ENCODE results near the gene COP1.
"Not testable (repeated sequence)": the region's sequence is repeated elsewhere in the genome, so short reads cannot be mapped to it uniquely, and the experiment has no call there.

Gene COP1

DNA sequence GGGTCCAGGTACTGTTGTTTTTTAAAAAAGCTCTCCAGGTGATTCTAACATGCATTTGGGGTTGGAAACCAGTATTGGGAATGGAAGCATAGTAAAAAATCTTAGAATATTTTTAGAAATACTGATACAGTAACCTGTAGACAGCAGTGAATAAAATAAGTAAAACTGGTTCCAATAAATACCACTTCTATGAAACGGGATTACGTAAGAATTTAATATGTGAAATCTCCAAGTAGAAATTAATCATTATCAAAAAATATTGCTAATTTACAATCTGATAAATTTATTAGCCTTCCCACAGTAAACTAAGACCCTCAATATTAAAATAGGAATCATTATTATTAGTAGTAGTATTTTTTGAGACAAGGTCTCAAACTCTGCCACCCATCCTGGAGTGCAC, 177.5 kb downstream of the COP1 start:
- DNase-seq, result no peak

DNA sequence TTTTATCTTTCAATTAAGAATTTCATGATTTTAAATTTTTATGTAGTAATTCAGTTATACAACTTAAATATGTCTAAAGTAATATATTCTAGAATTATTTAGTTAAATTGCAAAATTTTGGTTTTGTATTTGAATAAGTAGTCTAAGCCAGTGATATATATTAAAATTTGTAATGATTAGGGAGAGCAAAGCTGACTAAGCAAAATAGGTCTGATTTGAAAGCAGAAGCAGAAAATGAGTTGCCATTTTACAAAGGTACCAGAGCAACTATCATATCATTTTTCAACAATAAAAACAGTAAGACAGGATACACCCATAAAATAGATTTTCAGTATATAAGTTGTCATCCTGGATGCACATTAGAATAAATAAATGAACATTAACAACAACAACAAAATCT, 177.9 kb downstream of the COP1 start:
- no peak for DNase-seq

DNA sequence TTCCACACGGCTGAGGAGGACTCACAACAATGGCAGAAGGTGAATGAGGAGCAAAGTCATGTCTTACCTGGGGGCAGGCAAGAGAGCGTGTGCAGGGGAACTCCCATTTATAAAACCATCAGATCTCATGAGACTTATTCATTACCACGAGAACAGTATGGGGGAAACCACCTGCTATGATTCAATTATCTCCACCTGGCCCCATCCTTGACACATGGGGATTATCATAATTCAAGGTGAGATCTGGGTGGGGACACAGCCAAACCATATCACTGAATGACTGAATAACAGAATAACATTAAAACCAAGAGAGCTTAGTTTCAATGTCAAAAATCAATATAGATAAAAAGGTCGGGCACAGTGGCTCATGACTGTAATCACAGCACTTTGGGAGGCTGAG, 179.2 kb downstream of the COP1 start:
- DNase-seq, result not testable (repeated sequence)

DNA sequence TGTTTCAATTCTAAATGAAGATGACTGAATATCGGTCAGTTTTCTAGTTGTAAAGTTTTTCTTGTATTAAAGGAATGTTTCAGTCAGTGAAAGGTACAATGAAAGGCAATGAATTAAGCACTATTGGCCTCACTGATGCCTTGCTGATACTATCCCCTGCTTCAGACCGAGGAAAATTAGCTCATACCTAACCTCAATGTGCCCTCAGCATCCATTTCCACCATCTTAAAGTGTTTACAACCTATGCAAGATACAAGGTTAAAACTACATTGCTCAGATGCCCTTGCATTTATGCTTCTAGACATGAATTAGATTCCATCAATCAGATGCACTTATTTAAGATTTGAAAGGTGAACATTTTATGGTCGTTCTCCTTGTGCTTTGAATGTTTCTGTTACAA, 184.5 kb downstream of the COP1 start:
- no peak for DNase-seq

- no peak for DNase-seq
Observed at GRCh38 chr1:176017722-176018121, 189.4 kb downstream of the COP1 start.

GRCh38 chr1:176009951-176010350, 197.1 kb downstream of the COP1 start:
- DNase-seq, result no peak

DNA sequence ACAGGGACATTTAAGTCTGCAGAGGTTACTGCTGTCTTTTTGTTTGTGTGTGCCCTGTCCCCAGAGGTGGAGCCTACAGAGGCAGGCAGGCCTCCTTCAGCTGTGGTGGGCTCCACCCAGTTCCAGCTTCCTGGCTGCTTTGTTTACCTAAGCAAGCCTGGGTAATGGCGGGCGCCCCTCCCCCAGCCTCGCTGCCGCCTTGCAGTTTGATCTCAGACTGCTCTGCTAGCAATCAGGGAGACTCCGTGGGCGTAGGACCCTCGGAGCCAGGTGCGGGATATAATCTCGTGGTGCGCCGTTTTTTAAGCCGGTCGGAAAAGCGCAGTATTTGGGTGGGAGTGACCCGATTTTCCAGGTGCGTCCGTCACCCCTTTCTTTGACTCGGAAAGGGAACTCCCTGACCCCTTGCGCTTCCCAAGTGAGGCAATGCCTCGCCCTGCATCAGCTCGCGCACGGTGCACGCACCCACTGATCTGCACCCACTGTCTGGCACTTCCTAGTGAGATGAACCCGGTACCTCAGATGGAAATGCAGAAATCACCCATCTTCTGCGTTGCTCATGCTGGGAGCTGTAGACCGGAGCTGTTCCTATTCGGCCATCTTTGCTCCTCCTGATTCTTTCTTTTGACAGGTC, 199.2 kb downstream of the COP1 start:
- DNase-seq, result not testable (repeated sequence)

DNA sequence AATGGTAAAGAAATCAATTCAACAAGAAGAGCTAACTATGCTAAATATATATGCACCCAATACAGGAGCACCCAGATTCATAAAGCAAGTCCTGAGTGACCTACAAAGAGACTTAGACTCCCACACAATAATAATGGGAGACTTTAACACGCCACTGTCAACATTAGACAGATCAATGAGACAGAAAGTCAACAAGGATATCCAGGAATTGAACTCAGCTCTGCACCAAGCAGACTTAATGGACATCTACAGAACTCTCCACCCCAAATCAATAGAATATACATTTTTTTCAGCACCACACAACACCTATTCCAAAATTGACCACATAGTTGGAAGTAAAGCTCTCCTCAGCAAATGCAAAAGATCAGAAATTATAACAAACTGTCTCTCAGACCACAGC, 212.4 kb downstream of the COP1 start:
- DNase-seq, result not testable (repeated sequence)

DNA sequence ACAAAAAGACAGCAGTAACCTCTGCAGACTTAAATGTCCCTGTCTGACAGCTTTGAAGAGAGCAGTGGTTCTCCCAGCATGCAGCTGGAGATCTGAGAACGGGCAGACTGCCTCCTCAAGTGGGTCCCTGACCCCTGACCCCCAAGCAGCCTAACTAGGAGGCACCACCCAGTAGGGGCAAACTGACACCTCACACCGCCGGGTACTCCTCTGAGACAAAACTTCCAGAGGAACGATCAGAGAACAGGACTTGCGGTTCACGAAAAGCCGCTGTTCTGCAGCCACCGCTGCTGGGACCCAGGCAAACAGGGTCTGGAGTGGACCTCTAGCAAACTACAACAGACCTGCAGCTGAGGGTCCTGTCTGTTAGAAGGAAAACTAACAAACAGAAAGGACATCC, 214.3 kb downstream of the COP1 start:
- DNase-seq, result not testable (repeated sequence)

DNA sequence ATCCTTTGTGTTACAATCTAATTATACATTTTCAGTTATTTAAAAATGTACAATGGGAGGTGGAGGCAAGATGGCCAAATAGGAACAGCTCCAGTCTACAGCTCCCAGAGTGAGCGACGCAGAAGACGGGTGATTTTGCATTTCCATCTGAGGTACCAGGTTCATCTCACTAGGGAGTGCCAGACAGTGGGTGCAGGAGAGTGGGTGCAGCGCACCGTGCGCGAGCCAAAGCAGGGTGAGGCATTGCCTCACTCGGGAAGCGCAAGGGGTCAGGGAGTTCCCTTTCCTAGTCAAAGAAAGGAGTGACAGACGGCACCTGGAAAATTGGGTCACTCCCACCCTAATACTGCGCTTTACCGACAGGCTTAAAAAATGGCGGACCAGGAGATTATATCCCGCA, 214.9 kb downstream of the COP1 start:
- not testable (repeated sequence) for DNase-seq

DNA sequence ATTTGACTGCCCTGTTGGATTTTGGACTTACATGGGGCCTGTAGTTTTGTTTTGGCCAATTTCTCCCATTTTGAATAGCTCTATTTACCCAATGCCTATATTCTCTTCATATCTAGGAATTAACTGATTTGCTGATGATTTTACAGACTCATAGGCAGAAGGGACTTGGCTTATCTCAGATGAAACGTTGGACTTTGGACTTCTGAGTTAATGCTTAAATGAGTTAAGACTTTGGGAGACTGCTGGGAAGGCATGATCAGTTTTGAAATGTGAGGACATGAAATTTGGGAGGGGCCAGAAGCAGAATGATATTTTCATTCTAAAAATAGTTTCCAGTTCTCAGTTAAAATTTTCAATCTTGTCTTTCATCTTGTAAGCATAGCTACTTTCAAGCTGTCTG, 222.3 kb downstream of the COP1 start:
- DNase-seq, result no peak

DNA sequence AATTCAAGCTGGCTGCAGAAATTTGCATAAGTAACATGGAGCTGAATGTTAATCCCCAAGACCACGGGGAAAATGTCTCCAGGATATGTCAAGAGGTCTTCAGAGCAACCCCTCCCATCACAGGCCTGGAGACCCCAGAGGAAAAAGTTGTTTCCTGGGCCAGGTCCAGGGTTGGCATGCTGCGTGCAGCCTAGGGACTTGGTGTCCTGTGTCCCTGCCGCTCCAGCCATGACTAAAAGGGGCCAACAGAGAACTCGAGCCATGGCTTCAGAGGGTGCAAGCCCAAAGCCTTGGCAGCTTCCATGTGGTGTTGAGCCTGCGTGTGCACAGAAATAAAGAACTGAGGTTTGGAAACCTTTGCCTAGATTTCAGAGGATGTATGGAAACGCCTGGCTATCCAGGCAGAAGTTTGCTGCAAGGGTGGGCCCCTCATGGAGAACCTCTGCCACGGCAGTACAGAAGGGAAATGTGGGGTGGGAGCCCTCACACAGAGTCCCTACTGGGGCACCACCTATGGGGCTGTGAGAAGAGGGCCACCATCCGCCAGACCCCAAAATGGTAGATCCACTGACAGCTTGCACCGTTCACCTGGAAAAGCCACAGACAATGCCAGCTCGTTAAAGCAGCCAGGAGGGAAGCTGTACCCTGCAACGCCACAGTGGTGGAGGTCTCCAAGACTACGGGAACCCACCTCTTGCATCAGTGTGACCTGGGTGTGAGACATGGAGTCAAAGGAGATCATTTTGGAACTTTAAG, 222.9 kb downstream of the COP1 start:
- no peak for DNase-seq

DNA sequence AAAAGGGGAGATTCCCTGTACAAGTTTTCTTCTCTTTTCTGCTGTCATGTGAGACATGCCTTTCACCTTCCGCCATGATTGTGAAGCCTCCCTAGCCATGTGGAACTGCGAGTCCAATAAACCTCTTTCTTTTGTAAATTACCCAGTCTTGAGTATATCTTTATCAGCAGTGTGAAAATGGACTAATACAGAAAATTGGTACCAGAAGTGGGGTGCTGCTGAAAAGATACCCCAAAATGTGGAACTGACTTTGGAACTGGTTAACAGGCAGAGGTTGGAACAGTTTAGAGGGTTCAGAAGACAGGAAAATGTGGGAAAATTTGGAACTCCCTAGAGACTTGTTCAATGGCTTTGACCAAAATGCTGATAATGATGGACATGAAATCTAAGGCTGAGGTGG, 223.7 kb downstream of the COP1 start:
- DNase-seq, result not testable (repeated sequence)

DNA sequence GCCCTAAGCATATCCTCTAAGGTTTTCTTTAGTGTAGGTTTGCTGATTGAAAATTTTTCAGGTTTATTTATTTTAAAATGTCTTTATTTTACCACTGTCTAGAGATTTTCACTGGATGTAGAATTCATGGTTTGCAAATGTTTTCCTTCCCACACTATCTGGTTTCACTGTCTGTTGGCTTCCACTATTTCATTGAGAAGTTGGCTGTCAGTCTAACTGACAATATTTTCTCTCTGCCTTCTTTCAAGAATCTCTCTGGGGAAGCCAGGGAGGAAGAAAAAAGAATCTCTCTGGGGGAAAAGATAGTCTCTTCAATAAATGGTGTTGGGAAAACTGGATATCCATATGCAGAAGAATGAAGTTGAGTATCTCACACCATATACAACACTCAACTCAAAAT, 226.0 kb downstream of the COP1 start:
- DNase-seq, result no peak

DNA sequence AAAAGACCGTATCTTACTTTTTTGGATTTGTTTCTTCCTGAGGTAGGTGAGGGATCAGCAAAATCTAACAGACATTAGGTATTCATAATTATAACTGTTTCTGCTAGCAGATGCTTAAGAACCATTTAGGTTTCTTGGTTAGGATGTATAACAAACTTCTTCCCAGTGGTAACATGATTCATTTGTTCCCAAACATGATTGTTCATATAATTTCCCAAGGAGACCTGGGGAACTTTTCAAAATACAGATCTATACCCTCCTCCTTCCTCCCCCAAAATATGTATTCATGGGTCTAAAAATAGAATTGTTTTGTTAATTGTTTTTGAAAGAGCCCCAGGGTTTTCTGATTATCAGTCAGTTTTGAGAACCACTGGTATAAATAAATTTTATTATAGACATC, 228.2 kb downstream of the COP1 start:
- DNase-seq, result no peak

DNA sequence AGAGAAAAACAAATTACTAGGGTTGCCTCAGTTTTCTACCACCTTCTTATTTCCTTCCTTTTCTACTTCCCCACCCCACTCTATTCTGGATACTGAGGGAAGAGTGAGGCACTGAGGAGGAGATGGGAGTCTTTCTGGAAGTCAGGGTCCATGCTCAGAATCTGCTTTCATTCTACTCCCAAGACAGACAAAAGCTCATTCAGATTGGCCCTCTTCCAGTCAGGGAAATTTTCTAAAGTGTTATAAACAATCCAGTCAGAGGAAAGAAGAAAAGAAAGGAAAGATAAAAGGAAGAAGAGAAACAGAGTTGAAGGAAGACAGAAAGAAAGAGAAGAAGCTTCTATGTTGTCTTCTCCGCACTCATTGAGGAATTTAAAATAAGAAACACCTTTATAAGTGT, 228.6 kb downstream of the COP1 start:
- no peak for DNase-seq

DNA sequence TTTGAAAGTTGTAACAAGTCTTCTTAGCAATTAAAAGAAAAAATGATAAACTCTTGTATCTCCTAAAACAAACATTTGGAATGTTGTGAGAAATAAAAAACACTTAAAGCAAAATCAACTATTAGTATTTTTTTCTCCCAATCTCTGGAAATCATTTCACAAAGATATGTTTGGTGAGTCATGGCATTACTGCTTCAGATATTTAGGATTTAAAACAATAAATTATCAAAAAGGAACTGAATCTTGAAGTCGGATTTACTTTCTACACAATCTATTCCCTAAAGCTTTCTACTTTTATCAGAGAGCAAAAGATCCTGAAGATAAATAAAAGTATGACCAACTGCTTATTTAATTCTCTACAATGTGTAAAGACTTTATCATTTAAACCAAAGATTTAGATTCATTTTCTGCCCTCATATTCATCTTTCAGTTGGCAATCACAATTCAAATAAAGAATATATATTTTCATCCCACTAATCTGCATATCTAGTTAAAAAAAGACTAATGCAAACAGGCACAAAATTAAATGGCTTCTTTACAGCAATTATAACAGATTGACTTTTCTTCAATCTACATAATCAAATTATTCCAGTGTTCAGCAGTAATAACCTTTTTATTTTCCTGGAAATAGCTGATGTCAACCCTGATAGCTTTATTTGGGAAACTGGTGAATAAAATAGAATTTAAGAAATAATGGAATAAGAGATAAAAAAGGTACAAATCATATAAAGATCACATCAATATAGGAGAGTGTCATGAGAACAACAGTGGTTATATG, 230.0 kb downstream of the COP1 start:
- DNase-seq, result no peak

- no peak for DNase-seq
Observed at GRCh38 chr1:175969231-175969630, 237.9 kb downstream of the COP1 start.

- DNase-seq, result no peak
Observed at GRCh38 chr1:175968486-175969172, 238.5 kb downstream of the COP1 start.

DNA sequence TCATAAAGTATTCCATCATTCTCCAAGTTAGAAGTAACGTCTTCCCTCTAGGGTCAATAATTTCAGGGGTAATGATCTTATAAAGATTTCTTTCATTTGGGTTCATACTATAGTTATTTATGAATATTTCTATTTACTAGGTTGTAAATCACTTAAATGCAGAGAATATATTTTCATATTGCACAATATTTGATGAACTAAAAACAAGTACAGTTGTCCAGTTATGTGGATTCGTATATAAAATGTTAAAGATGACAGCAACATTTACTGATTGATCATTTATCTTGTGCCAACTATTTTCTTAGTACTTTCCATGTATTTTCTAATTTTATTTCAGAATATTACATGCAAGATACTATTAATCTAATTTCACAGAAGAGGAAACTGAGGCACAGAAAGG, 243.3 kb downstream of the COP1 start:
- no peak for DNase-seq

GRCh38 chr1:175960169-175960568, 246.9 kb downstream of the COP1 start:
- DNase-seq, result no peak

GRCh38 chr1:175951627-175952026, 255.5 kb downstream of the COP1 start:
- DNase-seq, result no peak

DNA sequence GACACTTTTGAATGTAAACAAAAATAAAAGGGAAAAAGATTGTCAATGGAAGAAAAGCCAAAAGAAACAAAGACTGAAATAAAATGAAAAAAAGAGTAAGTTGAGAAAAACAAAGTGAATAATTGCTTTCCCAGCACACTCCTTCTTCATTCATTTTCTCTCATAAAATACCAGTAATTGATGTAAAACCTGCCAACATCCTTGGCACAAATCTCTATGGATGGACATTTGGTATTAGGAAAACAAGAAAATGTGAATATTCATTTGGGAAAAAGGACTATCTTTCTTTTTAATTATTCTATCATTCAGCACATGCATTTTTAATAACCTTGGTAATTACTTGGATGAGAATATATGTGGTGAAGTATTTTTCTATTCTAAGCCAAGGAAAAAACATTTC, 259.3 kb downstream of the COP1 start:
- no peak for DNase-seq

All from SHP77 treated with DMSO at 0.1 percent for 48 hours (cell line).